IMR-90 (cell line): ENCODE results near the gene EPHA10. TPM values are rescaled to one million over a fixed set of nuclear protein-coding genes. Genes with fewer than 3 reads are reported as not detected.
A peak's percentile ranks its signal among the peaks of the same experiment; 100 is the strongest.

Source experiments
- ATAC-seq: fragments of 200-7000 bp; cut with Tn5 transposase; 2 replicates; pipeline ENCODE4 v1.9.1; 2020; ENCODE audit warnings: low read depth, mild to moderate bottlenecking, moderate library complexity
- BruUV-seq: library from RNA; stranded (reverse); fragments of 400-500 nt; replicated peaks from 2 replicates; lab custom pipeline; 2021; lab: Mats Ljungman, UMichigan
- CTCF ChIA-PET: fragments of 300-600 bp; formaldehyde crosslinking; extraction: SDS; loops from one replicate; lab custom pipeline; 2021; ENCODE audit warnings: antibody characterized with exemption; lab: Yijun Ruan, JAX
- POLR2A ChIA-PET: fragments of 300-600 bp; sonication (Branson Sonifier 250); formaldehyde crosslinking; loops from one replicate; lab custom pipeline; 2022; ENCODE audit warnings: antibody characterized with exemption; ENCODE audit not compliant: unreplicated experiment; lab: Charles Lee
- DNase-seq: peaks from one replicate; pipeline ENCODE4 v3.0.0; 2013
- H2AFZ ChIP-seq: replicated peaks from 2 replicates; pipeline ENCODE3; 2013; ENCODE audit warnings: low read length, mild to moderate bottlenecking; ENCODE audit not compliant: poor library complexity
- H2AK5ac ChIP-seq: 2 replicates; pipeline ENCODE4 v1.6.1; 2013; ENCODE audit warnings: low read depth, low read length, inconsistent platforms
- H2AK9ac ChIP-seq: replicated peaks from 2 replicates; pipeline ENCODE3; 2013; ENCODE audit warnings: mild to moderate bottlenecking, low read depth, low read length, moderate library complexity; ENCODE audit not compliant: poor library complexity
- H2BK120ac ChIP-seq: 2 replicates; pipeline ENCODE4 v1.6.1; 2013; ENCODE audit warnings: low read depth, low read length, inconsistent platforms
- H2BK15ac ChIP-seq: 3 replicates; pipeline ENCODE4 v1.6.1; 2013; ENCODE audit warnings: low read depth, low read length, inconsistent platforms
- H2BK20ac ChIP-seq: 2 replicates; pipeline ENCODE4 v1.6.1; 2013; ENCODE audit warnings: low read depth, mild to moderate bottlenecking, inconsistent platforms, low read length, moderate library complexity
- H2BK5ac ChIP-seq: 2 replicates; pipeline ENCODE4 v1.6.1; 2013; ENCODE audit warnings: mild to moderate bottlenecking, low read depth, low read length, inconsistent platforms; ENCODE audit not compliant: poor library complexity, severe bottlenecking
- H3K14ac ChIP-seq: replicated peaks from 2 replicates; pipeline ENCODE4 v1.6.1; 2013; ENCODE audit warnings: low read depth, low read length, inconsistent platforms
- H3K18ac ChIP-seq: 2 replicates; pipeline ENCODE4 v1.6.1; 2013; ENCODE audit warnings: low read depth, low read length, control low read depth
- H3K23ac ChIP-seq: 2 replicates; pipeline ENCODE4 v1.6.1; 2013; ENCODE audit warnings: low read depth, low read length, inconsistent platforms
- H3K27ac ChIP-seq: 2 replicates; pipeline ENCODE4 v1.5.1; 2013; ENCODE audit warnings: mild to moderate bottlenecking, control low read depth, low read length; ENCODE audit not compliant: insufficient read depth
- H3K27me3 ChIP-seq: 2 replicates; pipeline ENCODE4 v1.6.1; 2013; ENCODE audit warnings: low read length; ENCODE audit not compliant: control insufficient read depth, insufficient read depth
- H3K36me3 ChIP-seq: 2 replicates; pipeline ENCODE4 v1.6.1; 2013; ENCODE audit warnings: low read length, mixed read lengths; ENCODE audit not compliant: control insufficient read depth, insufficient read depth
- H3K4ac ChIP-seq: 2 replicates; pipeline ENCODE4 v1.6.1; 2013; ENCODE audit warnings: low read depth, low read length, inconsistent platforms
- H3K4me1 ChIP-seq: 2 replicates; pipeline ENCODE4 v1.6.1; 2013; ENCODE audit warnings: low read length, mixed read lengths; ENCODE audit not compliant: control insufficient read depth, insufficient read depth
- H3K4me2 ChIP-seq: 2 replicates; pipeline ENCODE4 v1.6.1; 2013; ENCODE audit warnings: low read depth, mild to moderate bottlenecking, control low read depth, low read length, moderate library complexity
- H3K4me3 ChIP-seq: 2 replicates; pipeline ENCODE4 v1.5.1; 2013; ENCODE audit warnings: low read depth, mild to moderate bottlenecking, control low read depth, low read length, moderate library complexity; ENCODE audit not compliant: insufficient read depth
- H3K56ac ChIP-seq: 2 replicates; pipeline ENCODE4 v1.6.1; 2013; ENCODE audit warnings: low read length, inconsistent platforms; ENCODE audit not compliant: insufficient read depth; ENCODE audit errors: extremely low read depth
- H3K79me1 ChIP-seq, 2 experiments: 2 replicates each; pipeline ENCODE4 v1.6.1; 2013; ENCODE audit warnings: low read length in 2 of 2, inconsistent platforms in 1 of 2, low read depth in 1 of 2
- H3K9ac ChIP-seq: 2 replicates; pipeline ENCODE4 v1.6.1; 2013; ENCODE audit warnings: low read depth, low read length, control low read depth
- H3K9me1 ChIP-seq: 2 replicates; pipeline ENCODE4 v1.6.1; 2013; ENCODE audit warnings: low read length, inconsistent platforms; ENCODE audit not compliant: insufficient read depth
- H3K9me3 ChIP-seq: 2 replicates; pipeline ENCODE4 v1.6.1; 2013; ENCODE audit warnings: low read length; ENCODE audit not compliant: control insufficient read depth, insufficient read depth
- H4K20me1 ChIP-seq: 2 replicates; pipeline ENCODE4 v1.6.1; 2013; ENCODE audit warnings: low read length, inconsistent platforms; ENCODE audit not compliant: insufficient read depth
- H4K5ac ChIP-seq: 2 replicates; pipeline ENCODE4 v1.6.1; 2013; ENCODE audit warnings: mild to moderate bottlenecking, low read depth, low read length, control low read depth
- H4K8ac ChIP-seq, 2 experiments: 2 replicates each; pipeline ENCODE4 v1.6.1; 2013; ENCODE audit warnings: low read depth in 2 of 2, low read length in 2 of 2, control low read depth in 1 of 2, inconsistent platforms in 1 of 2
- H4K91ac ChIP-seq: 2 replicates; pipeline ENCODE4 v1.6.1; 2013; ENCODE audit warnings: low read depth, low read length, inconsistent platforms; ENCODE audit not compliant: insufficient read depth
- CHD1 ChIP-seq: IDR thresholded peaks from 2 replicates; pipeline ENCODE4 v1.6.1; 2012; ENCODE audit warnings: low read depth, low read length, improper control_type of control experiment
- FOS ChIP-seq: fragments of 150-350 bp; IDR thresholded peaks from 2 replicates; pipeline ENCODE4 v1.6.1; 2016; ENCODE audit warnings: low read depth, low read length
- MAZ ChIP-seq: IDR thresholded peaks from 2 replicates; pipeline ENCODE4 v1.6.1; 2012; ENCODE audit warnings: low read depth, mild to moderate bottlenecking, low read length, improper control_type of control experiment, moderate library complexity, borderline replicate concordance
- MXI1 ChIP-seq: IDR thresholded peaks from 2 replicates; pipeline ENCODE4 v1.6.1; 2012; ENCODE audit warnings: low read depth, mild to moderate bottlenecking, low read length, moderate library complexity, borderline replicate concordance
- NFE2L2 ChIP-seq: fragments of 150-350 bp; IDR thresholded peaks from 2 replicates; pipeline ENCODE4 v1.6.1; 2016; ENCODE audit warnings: low read depth, mild to moderate bottlenecking, low read length
- POLR2A ChIP-seq: IDR thresholded peaks from 2 replicates; pipeline ENCODE4 v1.6.1; 2012; ENCODE audit warnings: mild to moderate bottlenecking, low read depth, low read length
- RAD21 ChIP-seq: IDR thresholded peaks from 2 replicates; pipeline ENCODE4 v1.6.1; 2012; ENCODE audit warnings: low read length, improper control_type of control experiment
- RFX5 ChIP-seq: IDR thresholded peaks from 2 replicates; pipeline ENCODE4 v1.8.0; 2012; ENCODE audit warnings: low read depth, mild to moderate bottlenecking, low read length, moderate library complexity
- SMC3 ChIP-seq: fragments of 150-350 bp; IDR thresholded peaks from 2 replicates; pipeline ENCODE4 v1.6.1; 2016; ENCODE audit warnings: low read depth, mild to moderate bottlenecking, antibody characterized with exemption, low read length, moderate library complexity
- WGBS, 2 experiments: methylation state at CpG; one replicate each; pipeline versions ENCODE4 v1.1.5 to v1.1.7; 2013; ENCODE audit warnings: missing lambda C conversion rate in 2 of 2; ENCODE audit not compliant: insufficient read length in 1 of 2; ENCODE audit errors: extremely low coverage in 2 of 2; 5-methylcytosine and 5-hydroxymethylcytosine counted together
- dilution Hi-C: fragments of 300-500 bp; cut with HindIII; formaldehyde crosslinking; loops from one replicate; pipeline ENCODE4 v1.14.3; 2018; ENCODE audit warnings: low sequenced_read_pairs; ENCODE audit not compliant: unreplicated experiment
- in situ Hi-C: fragments of 300-500 bp; cut with MboI; formaldehyde crosslinking; loops from 3 replicates; pipeline ENCODE4 v1.14.3; 2019; ENCODE audit warnings: low sequenced_read_pairs, inconsistent platforms, mixed read lengths
- intact Hi-C: fragments of 100-400 bp; cut with micrococcal nuclease; formaldehyde crosslinking; loops from 2 replicates; pipeline ENCODE4 v1.10.0; 2022
- polyA plus RNA-seq, 3 experiments: library from polyadenylated mRNA; depleted of rRNA; stranded (reverse); fragments of >200 nt; gene quantifications; 2 replicates each; pipeline ENCODE4 v1.2.3, GENCODE V29; 2012; ENCODE audit warnings: low replicate concordance in 1 of 3
- total RNA-seq: library from RNA; depleted of rRNA; stranded (reverse); fragments of >200 nt; gene quantifications from 2 replicates; pipeline ENCODE4 v1.2.3, GENCODE V29; 2012
- TF ChIP-seq, protein P1 (sequence below): fragments of 150-350 bp; IDR thresholded peaks from 2 replicates; pipeline ENCODE4 v1.6.1; 2017; ENCODE audit warnings: mild to moderate bottlenecking, antibody characterized with exemption, low read length, low read depth

Gene EPHA10
- total and polyA plus RNA-seq, 2 of the 4 experiments (the other 2 are of a cell fraction): not detected

- no peak overlapping the region for H3K18ac ChIP-seq
- H3K9me3 ChIP-seq: no peaks in the 10 kb centered on the region; the same call in 1 of the 2 replicates
- no peak overlapping the region for H3K4ac ChIP-seq
- ChIA-PET POLR2A (no interaction called here), CTCF (no interaction called here)
- H3K27ac ChIP-seq: no peak overlapping the region
- H4K20me1 ChIP-seq: no peaks in the 10 kb centered on the region
- in situ Hi-C loops (no loop called here), intact Hi-C loops (no loop called here), dilution Hi-C loops (no loop called here)
- peak overlapping the region; percentile 57 for H2AK9ac ChIP-seq
- H3K4me3 ChIP-seq: no peak overlapping the region
- H3K27me3 ChIP-seq: peaks cover 44% of the 10 kb centered on the region
- H4K8ac ChIP-seq: no peak overlapping the region
- H3K36me3 ChIP-seq: no peaks in the 10 kb centered on the region
- no peak overlapping the region for H4K5ac ChIP-seq
- H2AFZ ChIP-seq: no peak overlapping the region
- 56% methylated on average over 7 of the region's 25 CpGs; no CpG with 5 or more reads in 1 of the 2 experiments for WGBS, 2 experiments
- H3K79me1 ChIP-seq: no peaks in the 10 kb centered on the region
- H2BK120ac ChIP-seq: no peak overlapping the region
- H3K9ac ChIP-seq: no peak overlapping the region
- H2AK5ac ChIP-seq: no peak overlapping the region
- BruUV-seq: no TSS peak
- H3K4me2 ChIP-seq: no peak overlapping the region
- no peaks in the 10 kb centered on the region for H3K4me1 ChIP-seq
- no peak overlapping the region for H4K91ac ChIP-seq
- no peak for TF ChIP-seq RFX5
- TF ChIP-seq POLR2A: no peak
- no peak for TF ChIP-seq MAZ
- no peak for TF ChIP-seq SMC3
- no peak for TF ChIP-seq RAD21
- TF ChIP-seq, protein P1, sequence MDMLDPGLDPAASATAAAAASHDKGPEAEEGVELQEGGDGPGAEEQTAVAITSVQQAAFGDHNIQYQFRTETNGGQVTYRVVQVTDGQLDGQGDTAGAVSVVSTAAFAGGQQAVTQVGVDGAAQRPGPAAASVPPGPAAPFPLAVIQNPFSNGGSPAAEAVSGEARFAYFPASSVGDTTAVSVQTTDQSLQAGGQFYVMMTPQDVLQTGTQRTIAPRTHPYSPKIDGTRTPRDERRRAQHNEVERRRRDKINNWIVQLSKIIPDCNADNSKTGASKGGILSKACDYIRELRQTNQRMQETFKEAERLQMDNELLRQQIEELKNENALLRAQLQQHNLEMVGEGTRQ: no peak
- no peak for TF ChIP-seq CHD1
- no peak for TF ChIP-seq FOS
- no peak for TF ChIP-seq MXI1
- no peak for TF ChIP-seq NFE2L2
- no peaks in the 10 kb centered on the region for H3K9me1 ChIP-seq
- no peak overlapping the region for H3K14ac ChIP-seq
- H3K23ac ChIP-seq: no peak overlapping the region
- no peak overlapping the region for H2BK5ac ChIP-seq
- H2BK15ac ChIP-seq: no peak overlapping the region
- no peak overlapping the region for H3K56ac ChIP-seq
- ATAC-seq: no peak
- no peak for DNase-seq
- no peak overlapping the region for H2BK20ac ChIP-seq
These were observed 1.0 kb downstream of the EPHA10 start for GRCh38 chr1:37763791-37764413.
